B cell (primary cell): ENCODE data around the gene ZFPM1.

Experiments used
- EZH2 ChIP-seq: IDR thresholded peaks from 2 replicates; pipeline ENCODE4 v1.6.1; 2012; ENCODE audit warnings: borderline replicate concordance, low read depth, mild to moderate bottlenecking, moderate library complexity, low read length; ENCODE audit not compliant: insufficient read depth, poor library complexity, severe bottlenecking
- TF ChIP-seq, protein P1 (sequence below): fragments of 200-600 bp; IDR thresholded peaks from one replicate; pipeline ENCODE4 v1.8.0; 2022; ENCODE audit warnings: antibody characterized with exemption, mild to moderate bottlenecking

GRCh38 chr16:88408561-88409142 is 44.4 kb upstream of the ZFPM1 start:
- TF ChIP-seq, protein P1, sequence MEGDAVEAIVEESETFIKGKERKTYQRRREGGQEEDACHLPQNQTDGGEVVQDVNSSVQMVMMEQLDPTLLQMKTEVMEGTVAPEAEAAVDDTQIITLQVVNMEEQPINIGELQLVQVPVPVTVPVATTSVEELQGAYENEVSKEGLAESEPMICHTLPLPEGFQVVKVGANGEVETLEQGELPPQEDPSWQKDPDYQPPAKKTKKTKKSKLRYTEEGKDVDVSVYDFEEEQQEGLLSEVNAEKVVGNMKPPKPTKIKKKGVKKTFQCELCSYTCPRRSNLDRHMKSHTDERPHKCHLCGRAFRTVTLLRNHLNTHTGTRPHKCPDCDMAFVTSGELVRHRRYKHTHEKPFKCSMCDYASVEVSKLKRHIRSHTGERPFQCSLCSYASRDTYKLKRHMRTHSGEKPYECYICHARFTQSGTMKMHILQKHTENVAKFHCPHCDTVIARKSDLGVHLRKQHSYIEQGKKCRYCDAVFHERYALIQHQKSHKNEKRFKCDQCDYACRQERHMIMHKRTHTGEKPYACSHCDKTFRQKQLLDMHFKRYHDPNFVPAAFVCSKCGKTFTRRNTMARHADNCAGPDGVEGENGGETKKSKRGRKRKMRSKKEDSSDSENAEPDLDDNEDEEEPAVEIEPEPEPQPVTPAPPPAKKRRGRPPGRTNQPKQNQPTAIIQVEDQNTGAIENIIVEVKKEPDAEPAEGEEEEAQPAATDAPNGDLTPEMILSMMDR: no peak
- no peak for TF ChIP-seq EZH2
